ENCODE data around the gene SLC9A4. TPM values are rescaled to one million over a fixed set of nuclear protein-coding genes. Genes with fewer than 3 reads are reported as not detected.

The SLC9A4 gene
- total RNA-seq, 2 experiments from 2014 or later = 0.07 to 0.10 TPM

- intact Hi-C loops (cut with micrococcal nuclease) = no loop called here
- Mint-ChIP-seq H3K4me1 (ENCODE audit: low read depth) (no peaks in the 10 kb centered on the region), H3K9me3 (peaks cover 3% of the 10 kb centered on the region), H3K27me3 (ENCODE audit: low read depth) (peaks cover 5% of the 10 kb centered on the region), H3K27ac (no peak overlapping the region), H3K36me3 (ENCODE audit: low read depth) (peaks cover 3% of the 10 kb centered on the region), H3K4me3 (no peak overlapping the region)
- no peak for DNase-seq
- CTCF ChIA-PET = interaction anchor here (0.6 to 5.1 kb wide), 8 partner anchors 12 to 913 kb away, joined by 3 to 37 read pairs (median 3); partner anchors contain the start of gene SLC9A4
These were observed 12.6 kb upstream of the SLC9A4 start for GRCh38 chr2:102460467-102460866.

GRCh38 chr2:102461188-102461587, 11.8 kb upstream of the SLC9A4 start:
- DNase-seq = no peak
- intact Hi-C loops (cut with micrococcal nuclease) = no loop called here
- H3K4me1 Mint-ChIP-seq (ENCODE audit: low read depth) = no peaks in the 10 kb centered on the region
- H3K9me3 Mint-ChIP-seq = no peaks in the 10 kb centered on the region
- H3K27ac Mint-ChIP-seq = no peak overlapping the region
- no peaks in the 10 kb centered on the region for H3K36me3 Mint-ChIP-seq (ENCODE audit: low read depth)
- H3K4me3 Mint-ChIP-seq = no peak overlapping the region
- peaks cover 7% of the 10 kb centered on the region for H3K27me3 Mint-ChIP-seq (ENCODE audit: low read depth)
- CTCF ChIA-PET = interaction anchor here (0.6 to 5.1 kb wide), 3 partner anchors 12 to 154 kb away, joined by 4 to 37 read pairs (median 4); partner anchors contain the start of gene SLC9A4

GRCh38 chr2:102463160-102463559, 9.9 kb upstream of the SLC9A4 start:
- peaks cover 3% of the 10 kb centered on the region for H3K9me3 Mint-ChIP-seq
- CTCF ChIA-PET = interaction anchor here (5.1 kb wide), 1 partner anchor 10 kb away, joined by 37 read pairs; the partner anchor contains the start of gene SLC9A4
- H3K27me3 Mint-ChIP-seq (ENCODE audit: low read depth) = peaks cover 12% of the 10 kb centered on the region
- intact Hi-C loops (cut with micrococcal nuclease) = no loop called here
- no peak overlapping the region for H3K27ac Mint-ChIP-seq
- no peaks in the 10 kb centered on the region for H3K4me1 Mint-ChIP-seq (ENCODE audit: low read depth)
- H3K36me3 Mint-ChIP-seq (ENCODE audit: low read depth) = no peaks in the 10 kb centered on the region
- no peak overlapping the region for H3K4me3 Mint-ChIP-seq
- no peak for DNase-seq

- no peak overlapping the region for H3K27ac Mint-ChIP-seq
- DNase-seq = no peak
- CTCF ChIA-PET = interaction anchor here (0.9 to 5.7 kb wide), 4 partner anchors 9 to 145 kb away, joined by 3 to 53 read pairs (median 20); no protein-coding TSS in a partner anchor
- intact Hi-C loops (cut with micrococcal nuclease) = loop anchor here (5.0 kb wide), 1 partner anchor 42 kb away; no protein-coding TSS in a partner anchor
- no peaks in the 10 kb centered on the region for H3K4me1 Mint-ChIP-seq (ENCODE audit: low read depth)
- no peak overlapping the region for H3K4me3 Mint-ChIP-seq
- no peaks in the 10 kb centered on the region for H3K36me3 Mint-ChIP-seq (ENCODE audit: low read depth)
- peaks cover 13% of the 10 kb centered on the region for H3K9me3 Mint-ChIP-seq
- peaks cover 32% of the 10 kb centered on the region for H3K27me3 Mint-ChIP-seq (ENCODE audit: low read depth)
These were observed 2.9 kb upstream of the SLC9A4 start for GRCh38 chr2:102470168-102470567.

- Mint-ChIP-seq H3K4me1 (ENCODE audit: low read depth) (no peaks in the 10 kb centered on the region), H3K27me3 (ENCODE audit: low read depth) (peaks cover 21% of the 10 kb centered on the region), H3K36me3 (ENCODE audit: low read depth) (no peaks in the 10 kb centered on the region), H3K4me3 (no peak overlapping the region), H3K9me3 (peaks cover 10% of the 10 kb centered on the region), H3K27ac (no peak overlapping the region)
- CTCF ChIA-PET = interaction anchor here (0.5 to 5.7 kb wide), 38 partner anchors 10 to 1535 kb away, joined by 3 to 53 read pairs (median 4); no protein-coding TSS in a partner anchor
- intact Hi-C loops (cut with micrococcal nuclease) = loop anchor here (1.0 to 5.0 kb wide), 5 partner anchors 39 to 333 kb away; no protein-coding TSS in a partner anchor
- no peak for DNase-seq
These were observed 605 bp downstream of the SLC9A4 start for GRCh38 chr2:102473631-102474030.

GRCh38 chr2:102474785-102475184, 1.8 kb downstream of the SLC9A4 start:
- Mint-ChIP-seq H3K4me1 (ENCODE audit: low read depth) (no peaks in the 10 kb centered on the region), H3K27ac (no peak overlapping the region), H3K4me3 (no peak overlapping the region), H3K36me3 (ENCODE audit: low read depth) (no peaks in the 10 kb centered on the region), H3K9me3 (peaks cover 4% of the 10 kb centered on the region), H3K27me3 (ENCODE audit: low read depth) (peaks cover 20% of the 10 kb centered on the region)
- CTCF ChIA-PET = interaction anchor here (0.7 to 5.7 kb wide), 9 partner anchors 9 to 262 kb away, joined by 3 to 37 read pairs (median 5); no protein-coding TSS in a partner anchor
- intact Hi-C loops (cut with micrococcal nuclease) = loop anchor here (5.0 kb wide), 1 partner anchor 38 kb away; no protein-coding TSS in a partner anchor
- no peak for DNase-seq

GRCh38 chr2:102478686-102479470, 5.9 kb downstream of the SLC9A4 start:
- CTCF ChIA-PET = interaction anchor here (0.7 kb wide), 1 partner anchor 423 kb away, joined by 3 read pairs; no protein-coding TSS in a partner anchor
- intact Hi-C loops (cut with micrococcal nuclease) = no loop called here
- Mint-ChIP-seq H3K27me3 (ENCODE audit: low read depth) (peaks cover 4% of the 10 kb centered on the region), H3K4me1 (ENCODE audit: low read depth) (no peaks in the 10 kb centered on the region), H3K27ac (no peak overlapping the region), H3K36me3 (ENCODE audit: low read depth) (no peaks in the 10 kb centered on the region), H3K4me3 (no peak overlapping the region), H3K9me3 (no peaks in the 10 kb centered on the region)
- no peak for DNase-seq

GRCh38 chr2:102480285-102481195, 7.5 kb downstream of the SLC9A4 start:
- CTCF ChIA-PET = interaction anchor here (0.6 to 1.0 kb wide), 2 partner anchors 125 to 134 kb away, joined by 3 to 4 read pairs; no protein-coding TSS in a partner anchor
- no peaks in the 10 kb centered on the region for H3K9me3 Mint-ChIP-seq
- intact Hi-C loops (cut with micrococcal nuclease) = no loop called here
- H3K27ac Mint-ChIP-seq = no peak overlapping the region
- no peaks in the 10 kb centered on the region for H3K36me3 Mint-ChIP-seq (ENCODE audit: low read depth)
- no peak overlapping the region for H3K4me3 Mint-ChIP-seq
- H3K4me1 Mint-ChIP-seq (ENCODE audit: low read depth) = no peaks in the 10 kb centered on the region
- no peak for DNase-seq
- H3K27me3 Mint-ChIP-seq (ENCODE audit: low read depth) = peaks cover 4% of the 10 kb centered on the region

- CTCF ChIA-PET = no interaction called here
- Mint-ChIP-seq H3K27me3 (ENCODE audit: low read depth) (peaks cover 8% of the 10 kb centered on the region), H3K4me3 (no peak overlapping the region), H3K27ac (no peak overlapping the region), H3K4me1 (ENCODE audit: low read depth) (no peaks in the 10 kb centered on the region), H3K36me3 (ENCODE audit: low read depth) (no peaks in the 10 kb centered on the region), H3K9me3 (no peaks in the 10 kb centered on the region)
- intact Hi-C loops (cut with micrococcal nuclease) = no loop called here
- no peak for DNase-seq
These were observed 8.9 kb downstream of the SLC9A4 start for GRCh38 chr2:102481931-102482330.

GRCh38 chr2:102483086-102483485, 10.1 kb downstream of the SLC9A4 start:
- Mint-ChIP-seq H3K27ac (no peak overlapping the region), H3K27me3 (ENCODE audit: low read depth) (peaks cover 12% of the 10 kb centered on the region), H3K9me3 (no peaks in the 10 kb centered on the region), H3K4me1 (ENCODE audit: low read depth) (no peaks in the 10 kb centered on the region), H3K4me3 (no peak overlapping the region), H3K36me3 (ENCODE audit: low read depth) (no peaks in the 10 kb centered on the region)
- no peak for DNase-seq
- intact Hi-C loops (cut with micrococcal nuclease) = no loop called here
- CTCF ChIA-PET = interaction anchor here (0.8 to 2.9 kb wide), 4 partner anchors 9 to 271 kb away, joined by 3 to 18 read pairs (median 3); partner anchors contain the start of gene SLC9A4

- Mint-ChIP-seq H3K27me3 (ENCODE audit: low read depth) (peaks cover 17% of the 10 kb centered on the region), H3K4me1 (ENCODE audit: low read depth) (no peaks in the 10 kb centered on the region), H3K27ac (no peak overlapping the region), H3K9me3 (no peaks in the 10 kb centered on the region), H3K36me3 (ENCODE audit: low read depth) (no peaks in the 10 kb centered on the region), H3K4me3 (no peak overlapping the region)
- CTCF ChIA-PET = interaction anchor here (2.9 kb wide), 1 partner anchor 11 kb away, joined by 18 read pairs; the partner anchor contains the start of gene SLC9A4
- DNase-seq = no peak
- intact Hi-C loops (cut with micrococcal nuclease) = no loop called here
These were observed 11.5 kb downstream of the SLC9A4 start for GRCh38 chr2:102484310-102485061.
